H1 (cell line): Measurements from ENCODE around the gene NR0B2. TPM values are rescaled to one million over a fixed set of nuclear protein-coding genes. Genes with fewer than 3 reads are reported as not detected.
"Not testable (repeated sequence)": the region's sequence is repeated elsewhere in the genome, so short reads cannot be mapped to it uniquely, and the experiment has no call there.

ENCODE experiments used
- CTCF ChIA-PET: fragments of 300-600 bp; sonication (Branson Sonifier 250); formaldehyde crosslinking; loops from one replicate; lab custom pipeline; 2021; ENCODE audit not compliant: partially characterized antibody; lab: Charles Lee
- POLR2A ChIA-PET: fragments of 300-600 bp; sonication (Branson Sonifier 250); formaldehyde crosslinking; loops from one replicate; lab custom pipeline; 2021; ENCODE audit warnings: inconsistent platforms; ENCODE audit not compliant: partially characterized antibody; lab: Charles Lee
- DNase-seq, 2 experiments: peaks; one replicate each; pipeline versions ENCODE4 v3.0.0 to v3.0.0-alpha.2; 2010 to 2022; ENCODE audit warnings: low spot score in 2 of 2, low read depth in 1 of 2, mixed read lengths in 1 of 2
- FAIRE-seq: peaks from 2 replicates; lab custom pipeline; 2011; peaks lifted over from hg19 to GRCh38; lab: Jason Lieb, UNC
- H2AFZ ChIP-seq: 2 replicates; pipeline ENCODE4 v1.8.1; 2012; ENCODE audit warnings: low read length, inconsistent platforms
- H2AK5ac ChIP-seq: 2 replicates; pipeline ENCODE4 v1.6.1; 2013; ENCODE audit warnings: low read depth, low read length
- H2BK120ac ChIP-seq: replicated peaks from 2 replicates; pipeline ENCODE3; 2013; ENCODE audit warnings: low read depth, low read length, inconsistent platforms
- H2BK12ac ChIP-seq: 2 replicates; pipeline ENCODE4 v1.6.1; 2013; ENCODE audit warnings: low read depth, low read length
- H2BK15ac ChIP-seq: 2 replicates; pipeline ENCODE4 v1.6.1; 2013; ENCODE audit warnings: low read length
- H2BK20ac ChIP-seq: 2 replicates; pipeline ENCODE4 v1.6.1; 2013; ENCODE audit warnings: low read length
- H2BK5ac ChIP-seq: 2 replicates; pipeline ENCODE4 v1.6.1; 2013; ENCODE audit warnings: low read depth, low read length
- H3K14ac ChIP-seq: 2 replicates; pipeline ENCODE4 v1.6.1; 2013; ENCODE audit warnings: inconsistent platforms; ENCODE audit not compliant: insufficient read length
- H3K18ac ChIP-seq: 2 replicates; pipeline ENCODE4 v1.6.1; 2013; ENCODE audit warnings: low read length; ENCODE audit errors: extremely low read depth
- H3K23ac ChIP-seq: 2 replicates; pipeline ENCODE4 v1.6.1; 2013; ENCODE audit warnings: inconsistent platforms; ENCODE audit not compliant: insufficient read length
- H3K23me2 ChIP-seq: 2 replicates; pipeline ENCODE4 v1.6.1; 2013; ENCODE audit warnings: low read depth, low read length
- H3K27ac ChIP-seq: 2 replicates; pipeline ENCODE4 v1.6.1; 2011; ENCODE audit warnings: low read depth, low read length, inconsistent platforms
- H3K27me3 ChIP-seq, 4 experiments: replicated peaks in 1 of 4; 1 replicate in 1 of 4; 2 replicates in 3 of 4; pipeline versions ENCODE4 v1.6.1 to v1.8.1; 2011 to 2013; ENCODE audit warnings: low read length in 3 of 4, mild to moderate bottlenecking in 3 of 4, inconsistent platforms in 2 of 4, mixed read lengths in 2 of 4, moderate library complexity in 1 of 4; ENCODE audit not compliant: control insufficient read depth in 3 of 4, insufficient read depth in 3 of 4; ENCODE audit errors: extremely low read depth in 1 of 4
- H3K36me3 ChIP-seq, 4 experiments: 2 replicates each; pipeline versions ENCODE4 v1.6.1 to v1.8.1; 2011 to 2013; ENCODE audit warnings: mild to moderate bottlenecking in 4 of 4, low read length in 3 of 4, moderate library complexity in 2 of 4, control low read depth in 1 of 4, inconsistent platforms in 1 of 4; ENCODE audit not compliant: insufficient read depth in 4 of 4, control insufficient read depth in 2 of 4
- H3K4ac ChIP-seq: replicated peaks from 2 replicates; pipeline ENCODE3; 2013; ENCODE audit warnings: low read length, low read depth, mixed read lengths, inconsistent platforms; ENCODE audit not compliant: insufficient read length
- H3K4me1 ChIP-seq, 4 experiments: replicated peaks in 1 of 4; 1 replicate in 1 of 4; 2 replicates in 3 of 4; pipeline versions ENCODE4 v1.6.1 to v1.8.1; 2011 to 2013; ENCODE audit warnings: low read length in 3 of 4, inconsistent platforms in 2 of 4, mixed read lengths in 1 of 4; ENCODE audit not compliant: insufficient read depth in 4 of 4, control insufficient read depth in 3 of 4
- H3K4me2 ChIP-seq, 2 experiments: 2 replicates each; pipeline versions ENCODE4 v1.6.1 to v1.8.1; 2011 to 2013; ENCODE audit warnings: low read depth in 2 of 2, low read length in 2 of 2, control low read depth in 1 of 2, inconsistent platforms in 1 of 2, mild to moderate bottlenecking in 1 of 2; ENCODE audit not compliant: insufficient read depth in 1 of 2
- H3K4me3 ChIP-seq, 4 experiments: fragments of 200-600, 300-600 bp in 1 of 4; sonication (generic), shearing (Covaris generic), sonication (Bioruptor Twin) in 1 of 4; 2 replicates each; pipeline versions ENCODE4 v1.5.1 to v1.8.1; 2011 to 2016; ENCODE audit warnings: low read length in 4 of 4, low read depth in 3 of 4, control low read depth in 2 of 4, inconsistent platforms in 2 of 4, mild to moderate bottlenecking in 2 of 4, mixed read lengths in 1 of 4, moderate library complexity in 1 of 4; ENCODE audit not compliant: insufficient read depth in 2 of 4; ENCODE audit errors: extremely low read depth in 1 of 4
- H3K56ac ChIP-seq: replicated peaks from 2 replicates; pipeline ENCODE3; 2013; ENCODE audit warnings: low read depth, mild to moderate bottlenecking, mixed read lengths, low read length, inconsistent platforms; ENCODE audit not compliant: insufficient read length
- H3K79me1 ChIP-seq: 2 replicates; pipeline ENCODE4 v1.6.1; 2013; ENCODE audit warnings: low read depth, low read length, control low read depth
- H3K79me2 ChIP-seq, 2 experiments: 2 replicates each; pipeline versions ENCODE4 v1.6.1 to v1.8.1; 2012 to 2013; ENCODE audit warnings: low read length in 2 of 2, mild to moderate bottlenecking in 2 of 2, inconsistent platforms in 1 of 2; ENCODE audit not compliant: insufficient read depth in 2 of 2, control insufficient read depth in 1 of 2
- H3K9ac ChIP-seq, 4 experiments: replicated peaks in 1 of 4; 1 replicate in 1 of 4; 2 replicates in 3 of 4; pipeline versions ENCODE4 v1.6.1 to v1.8.1; 2011 to 2013; ENCODE audit warnings: low read depth in 3 of 4, low read length in 3 of 4, control low read depth in 2 of 4, mild to moderate bottlenecking in 2 of 4, moderate library complexity in 2 of 4, inconsistent platforms in 1 of 4; ENCODE audit errors: extremely low read depth in 1 of 4
- H3K9me3 ChIP-seq, 2 experiments: 2 replicates each; pipeline versions ENCODE4 v1.6.1 to v1.8.1; 2012 to 2013; ENCODE audit warnings: mild to moderate bottlenecking in 2 of 2, moderate library complexity in 2 of 2, control low read depth in 1 of 2, inconsistent platforms in 1 of 2, low read depth in 1 of 2, low read length in 1 of 2, mixed read lengths in 1 of 2; ENCODE audit not compliant: insufficient read depth in 2 of 2
- H4K20me1 ChIP-seq, 2 experiments: replicated peaks in 1 of 2; 2 replicates each; pipeline versions ENCODE3 to v1.8.1; 2011 to 2013; ENCODE audit warnings: inconsistent platforms in 2 of 2, low read length in 2 of 2, mild to moderate bottlenecking in 1 of 2; ENCODE audit not compliant: insufficient read depth in 2 of 2, control insufficient read depth in 1 of 2
- H4K5ac ChIP-seq: 2 replicates; pipeline ENCODE4 v1.6.1; 2013; ENCODE audit warnings: low read length, low read depth, mixed read lengths, inconsistent platforms; ENCODE audit not compliant: insufficient read length
- H4K8ac ChIP-seq: 2 replicates; pipeline ENCODE4 v1.8.0; 2013; ENCODE audit warnings: mild to moderate bottlenecking, moderate library complexity, low read length, inconsistent platforms; ENCODE audit not compliant: insufficient read depth; ENCODE audit errors: extremely low read depth
- H4K91ac ChIP-seq: replicated peaks from 2 replicates; pipeline ENCODE3; 2013; ENCODE audit warnings: low read length, mixed read lengths, inconsistent platforms; ENCODE audit not compliant: insufficient read length
- WGBS, 2 experiments: shearing (Covaris generic) in 1 of 2; methylation state at CpG; one replicate each; pipeline versions ENCODE4 v1.1.6 to v1.1.7; 2013 to 2015; ENCODE audit warnings: low lambda C conversion rate in 2 of 2, mixed read lengths in 2 of 2, inconsistent platforms in 1 of 2, low coverage in 1 of 2, missing lambda C conversion rate in 1 of 2; ENCODE audit not compliant: insufficient replicate concordance in 2 of 2, insufficient coverage in 1 of 2, insufficient read length in 1 of 2; ENCODE audit errors: extremely low coverage in 1 of 2, missing lambda C conversion rate in 1 of 2; 5-methylcytosine and 5-hydroxymethylcytosine counted together
- polyA plus RNA-seq, 7 experiments: library from polyadenylated mRNA; depleted of rRNA in 3 of 7; stranded (reverse) in 5 of 7; unstranded in 2 of 7; fragments of >200 nt in 5 of 7; fragments of 200-250 nt in 2 of 7; gene quantifications; 1 replicate in 5 of 7; 2 replicates in 1 of 7; 4 replicates in 1 of 7; pipeline versions ENCODE4 v1.2.1 to v1.2.3, GENCODE V29; 2011 to 2013; ENCODE audit warnings: missing spikeins in 2 of 7, mixed read lengths in 2 of 7
- total RNA-seq: library from RNA; stranded (reverse); fragmentation: NEBNext Ultra II Directional; extraction: Animal tissue kit (Norgen Biotek cat#: 25700); gene quantifications from 2 replicates; pipeline ENCODE4 v1.2.1, GENCODE V29; 2021

The NR0B2 gene
- total and polyA plus RNA-seq, 2 of the 8 experiments (the other 6 are each of a cell fraction or from before 2014, with no cell fraction given) = not detected

DNA sequence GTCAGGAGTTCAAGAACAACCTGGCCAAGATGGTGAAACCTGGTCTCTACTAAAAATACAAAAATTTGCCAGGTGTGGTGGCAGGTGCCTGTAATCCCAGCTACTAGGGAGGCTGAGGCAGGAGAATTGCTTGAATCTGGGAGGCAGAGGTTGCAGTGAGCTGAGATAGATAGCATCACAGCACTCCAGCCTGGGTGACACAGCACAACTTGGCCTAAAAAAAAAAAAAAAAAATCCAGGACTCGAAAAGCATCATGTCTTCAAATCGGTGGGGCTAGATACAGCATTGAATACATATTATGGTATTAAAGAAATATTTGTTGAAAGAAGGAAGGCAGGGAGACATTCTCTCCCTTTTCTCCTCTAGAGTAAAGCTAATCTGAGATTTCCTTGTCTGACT is 40.7 kb downstream of the NR0B2 start:
- CTCF ChIA-PET = interaction anchor here (0.6 to 31.7 kb wide), 4 partner anchors 7 to 292 kb away, joined by 3 to 547 read pairs (median 275); partner anchors contain the start of genes GPN2 and SFN

More for the DNA sequence above, 40.7 kb downstream of the NR0B2 start:
- not testable (repeated sequence) for H2AK5ac ChIP-seq, H3K36me3 ChIP-seq, H2BK20ac ChIP-seq, H4K8ac ChIP-seq, H3K23me2 ChIP-seq, H3K4me3 ChIP-seq, DNase-seq, H3K4me1 ChIP-seq, H2AFZ ChIP-seq, H3K4me2 ChIP-seq, H2BK15ac ChIP-seq, H3K56ac ChIP-seq, H3K79me1 ChIP-seq, H2BK5ac ChIP-seq, H3K23ac ChIP-seq, H3K9me3 ChIP-seq, H3K18ac ChIP-seq, H3K27me3 ChIP-seq, H3K4ac ChIP-seq, H3K9ac ChIP-seq, H4K20me1 ChIP-seq, H4K5ac ChIP-seq, H4K91ac ChIP-seq, H3K14ac ChIP-seq, FAIRE-seq, H2BK12ac ChIP-seq, H3K79me2 ChIP-seq, H2BK120ac ChIP-seq, H3K27ac ChIP-seq
- 83% methylated on average over 2 of the region's 2 CpGs; no CpG with 5 or more reads in 1 of the 2 experiments for WGBS, 2 experiments
- POLR2A ChIA-PET = interaction anchor here (0.6 kb wide), 2 partner anchors 438 to 452 kb away, joined by 3 read pairs; no protein-coding TSS in a partner anchor
